Astrocyte of the hippocampus (primary cell): ENCODE results near the gene STXBP5.
A peak's percentile ranks its signal among the peaks of the same experiment; 100 is the strongest.
"Not testable (repeated sequence)": the region's sequence is repeated elsewhere in the genome, so short reads cannot be mapped to it uniquely, and the experiment has no call there.

Source experiments
- DNase-seq: peaks from one replicate; pipeline ENCODE4 v3.0.0; 2011; ENCODE audit warnings: low read depth, low spot score

STXBP5 gene

DNA sequence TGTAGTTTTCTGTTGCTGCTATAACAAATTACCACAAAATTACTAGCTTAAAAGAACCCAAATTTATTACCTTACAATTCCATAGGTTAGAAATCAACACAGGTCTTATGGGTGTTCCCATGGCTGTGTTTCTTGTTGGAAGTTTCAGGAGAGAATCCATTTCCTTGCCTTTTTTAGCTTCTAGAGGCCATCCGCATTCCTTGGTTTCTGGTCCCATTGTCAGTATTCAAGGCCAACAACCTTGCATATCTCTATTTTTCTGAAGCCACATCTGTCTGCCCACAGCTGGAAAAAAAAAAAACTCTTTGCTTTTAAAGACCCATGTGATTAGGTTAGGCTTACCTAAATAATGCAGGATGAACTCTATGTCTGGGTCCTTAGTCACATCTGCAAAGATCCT lies 174.6 kb downstream of the STXBP5 start:
- DNase-seq, result no peak

DNA sequence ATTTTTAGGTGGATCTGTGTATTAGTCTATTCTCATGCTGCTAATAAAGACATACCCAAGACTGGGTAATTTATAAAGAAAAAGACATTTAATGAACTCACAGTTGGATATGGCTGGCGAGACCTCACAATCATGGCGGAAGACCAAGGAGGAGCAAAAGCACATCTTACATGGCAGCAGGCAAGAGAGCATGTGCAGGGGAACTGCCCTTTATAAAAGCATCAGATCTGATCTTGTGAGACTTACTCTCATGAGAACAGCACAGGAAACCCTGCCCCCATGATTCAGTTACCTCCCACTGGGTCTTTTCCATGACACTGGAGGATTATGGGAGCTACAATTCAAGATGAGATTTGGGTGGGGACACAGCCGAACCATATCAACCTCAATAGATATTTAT lies 176.6 kb downstream of the STXBP5 start:
- not testable (repeated sequence) for DNase-seq

DNA sequence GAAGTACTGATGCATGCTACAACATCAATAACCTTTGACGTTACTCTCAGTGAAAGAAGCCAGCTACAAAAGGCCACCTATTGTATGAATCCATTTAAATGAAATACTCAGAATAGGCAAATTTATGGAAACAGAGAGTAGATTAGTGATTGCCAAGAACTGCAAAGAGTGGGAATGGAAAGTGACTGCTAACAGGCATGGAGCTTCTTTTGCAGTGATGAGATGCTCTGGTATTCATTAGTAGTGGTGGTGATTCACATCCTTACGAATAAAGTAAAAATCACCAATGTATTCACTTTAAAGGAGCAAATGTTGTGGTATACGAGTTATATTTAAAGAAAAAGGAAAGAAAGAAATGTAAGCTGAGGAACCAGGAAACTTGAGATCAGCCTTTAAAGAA lies 177.5 kb downstream of the STXBP5 start:
- peak; percentile 2 for DNase-seq

DNA sequence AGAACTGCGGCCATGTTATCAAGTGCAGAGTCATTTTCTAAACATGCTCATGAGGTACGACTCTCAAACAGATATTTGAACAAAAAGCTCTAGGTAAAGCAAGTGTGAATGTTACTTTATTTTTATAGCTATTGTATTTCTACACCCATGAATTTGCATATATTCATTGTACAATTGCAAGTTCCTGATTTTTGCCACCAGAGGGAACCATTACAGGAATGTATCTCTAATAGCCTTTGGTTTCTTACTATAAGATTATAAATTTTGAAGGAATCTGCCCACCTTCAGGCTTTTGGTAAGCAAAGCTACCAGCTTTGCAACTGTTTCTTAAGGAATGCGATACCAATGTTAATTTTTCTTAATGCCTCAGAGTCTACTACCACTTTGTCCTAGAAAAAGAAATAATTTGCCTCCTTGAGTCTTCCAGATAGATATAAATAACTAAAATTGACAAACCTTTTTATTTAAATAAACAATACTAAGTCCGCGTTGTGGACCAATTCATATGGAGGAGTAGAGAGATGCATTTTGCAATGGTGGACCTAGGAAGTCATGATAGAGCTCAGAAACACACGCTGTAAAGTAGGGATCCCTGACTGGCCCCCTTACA lies 178.8 kb downstream of the STXBP5 start:
- DNase-seq, result peak; percentile 65

DNA sequence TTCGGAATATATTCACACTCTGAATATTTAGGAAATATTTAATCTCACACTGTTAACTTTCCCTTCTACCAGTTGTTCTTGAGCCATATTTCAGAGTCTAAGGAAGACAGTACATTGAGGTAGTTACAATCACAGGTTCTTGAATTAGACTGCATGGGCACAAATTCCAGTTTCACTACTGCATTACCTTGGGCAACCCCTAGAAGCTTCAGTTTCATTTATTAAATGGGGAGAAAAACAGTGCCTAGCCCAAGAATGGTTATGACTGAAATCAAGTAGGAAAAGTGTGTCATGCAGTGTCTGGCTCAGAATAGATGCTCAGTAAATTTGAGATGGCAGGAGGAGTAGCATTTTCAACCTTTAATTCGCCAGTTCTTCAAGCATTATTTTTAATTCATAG lies 179.8 kb downstream of the STXBP5 start:
- no peak for DNase-seq

DNA sequence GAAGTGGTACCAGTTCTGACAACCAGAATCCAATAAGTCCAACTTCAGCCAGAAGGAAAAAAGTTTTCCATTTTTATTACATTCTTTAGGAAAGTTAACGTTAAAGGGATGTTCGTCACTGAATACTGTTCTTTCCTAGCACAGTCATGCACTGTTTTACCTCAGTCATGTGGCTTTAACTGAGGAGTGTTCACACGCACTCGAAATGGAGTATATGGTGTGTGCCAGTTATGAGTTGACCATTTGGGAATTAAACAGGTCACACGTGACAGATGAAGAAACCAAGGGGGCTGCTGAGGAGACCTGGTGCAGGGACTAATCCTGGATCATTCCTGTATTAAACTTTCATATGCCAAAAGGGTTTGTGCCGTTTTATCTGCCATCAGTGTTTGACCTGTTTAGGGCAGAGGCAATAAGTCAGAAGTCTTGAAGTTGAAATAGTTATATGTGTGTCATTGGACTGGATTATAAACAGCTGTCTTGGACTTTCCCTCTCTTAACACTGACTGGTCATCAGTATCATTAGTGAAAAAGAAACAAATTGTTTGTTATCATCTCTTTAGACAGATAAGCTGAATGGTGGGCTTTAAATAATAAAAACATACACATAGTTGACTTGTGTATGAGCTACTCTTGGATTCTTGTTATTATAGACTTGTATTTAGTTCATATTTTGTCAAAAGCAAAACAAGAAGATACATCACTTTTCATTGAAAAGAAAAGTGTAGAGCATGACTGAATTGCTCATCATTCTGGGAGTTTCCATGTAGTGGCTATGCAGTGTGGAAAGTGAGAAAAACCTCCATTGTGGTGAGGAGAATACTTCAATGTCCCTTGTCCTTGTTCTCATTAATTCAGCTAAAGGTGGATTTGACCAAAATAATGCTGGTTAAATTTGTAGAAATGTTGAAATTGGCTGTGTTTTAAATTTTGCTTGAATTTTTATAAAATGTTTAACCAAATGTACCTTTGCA lies 180.8 kb downstream of the STXBP5 start:
- no peak for DNase-seq

DNA sequence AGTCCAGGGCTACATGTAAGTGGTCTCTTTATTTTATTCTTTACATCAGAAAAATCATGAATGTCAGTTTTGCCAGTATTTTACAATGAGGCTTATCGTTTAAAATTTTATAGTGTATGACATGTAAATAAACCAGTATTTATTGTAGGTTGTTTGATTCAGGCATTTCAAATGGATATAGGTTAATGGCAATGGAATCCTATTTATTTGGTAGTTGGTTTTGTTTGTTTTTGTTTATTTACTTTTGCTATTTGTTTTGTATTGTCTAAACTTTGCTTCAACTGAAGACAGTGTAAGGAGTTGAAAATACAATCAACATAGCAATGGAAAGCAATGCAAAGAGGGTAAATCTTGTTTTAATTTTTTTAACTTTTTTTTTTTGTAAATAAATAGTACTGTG lies 185.2 kb downstream of the STXBP5 start:
- no peak for DNase-seq

DNA sequence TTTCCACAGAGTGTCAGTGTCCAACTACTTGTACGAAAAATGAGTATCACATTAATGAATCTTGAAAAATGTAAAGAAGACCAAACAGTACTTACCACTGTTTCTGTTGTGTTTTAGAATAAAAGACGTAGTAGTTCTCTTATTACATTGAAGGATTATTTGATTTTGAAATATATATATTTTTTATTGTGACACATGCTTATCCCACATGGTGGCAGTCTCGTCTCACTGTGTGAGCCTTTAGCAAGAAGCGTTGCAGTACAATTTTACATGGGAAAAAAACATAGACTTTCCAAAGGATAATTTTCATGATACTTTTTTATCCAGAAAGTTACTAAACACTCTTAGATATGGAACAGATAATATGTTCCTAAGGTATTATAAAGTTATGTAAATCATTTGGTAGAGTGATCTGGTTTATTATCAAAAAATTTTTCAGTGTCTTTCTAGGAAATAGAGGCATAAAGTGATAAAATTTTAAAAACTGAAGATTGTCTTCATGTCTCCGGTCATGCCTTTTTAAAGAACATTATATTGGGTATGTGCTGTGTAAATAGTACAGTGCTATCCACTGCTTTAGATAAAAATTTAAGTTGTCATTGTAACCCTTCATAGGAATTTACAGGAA lies 186.8 kb downstream of the STXBP5 start:
- DNase-seq, result peak; percentile 51

DNA sequence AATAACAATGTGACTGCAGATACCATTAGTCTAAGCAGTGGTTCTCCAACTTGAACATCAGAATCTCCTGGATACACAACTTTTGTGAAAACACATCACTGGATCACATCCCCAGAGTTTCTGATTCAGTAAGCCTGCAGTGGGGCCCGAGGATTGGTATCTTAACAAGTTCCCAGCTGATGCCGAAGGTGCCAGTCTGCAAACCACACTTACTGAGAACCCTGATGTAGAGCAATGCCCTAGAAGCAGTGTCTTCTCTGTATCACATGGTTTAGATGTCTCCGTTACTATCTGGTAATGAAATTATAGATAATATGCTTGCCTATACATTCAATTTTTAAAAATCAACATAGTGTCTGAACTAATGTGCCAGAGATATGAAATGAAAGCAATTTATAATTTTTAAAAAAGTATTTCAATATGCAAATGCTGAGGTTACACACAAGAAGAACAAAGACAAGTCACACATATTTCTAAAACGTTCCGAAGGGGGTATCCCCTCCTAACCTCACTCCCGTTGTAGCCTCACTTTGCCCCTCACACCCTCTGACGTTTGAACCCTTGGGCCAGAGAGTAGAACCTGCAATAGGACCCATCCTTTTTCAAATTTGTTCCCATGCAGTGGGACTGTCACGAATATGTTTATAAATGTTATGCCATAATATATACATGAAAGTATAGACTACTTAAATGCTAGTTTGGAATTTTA lies 188.9 kb downstream of the STXBP5 start:
- no peak for DNase-seq

DNA sequence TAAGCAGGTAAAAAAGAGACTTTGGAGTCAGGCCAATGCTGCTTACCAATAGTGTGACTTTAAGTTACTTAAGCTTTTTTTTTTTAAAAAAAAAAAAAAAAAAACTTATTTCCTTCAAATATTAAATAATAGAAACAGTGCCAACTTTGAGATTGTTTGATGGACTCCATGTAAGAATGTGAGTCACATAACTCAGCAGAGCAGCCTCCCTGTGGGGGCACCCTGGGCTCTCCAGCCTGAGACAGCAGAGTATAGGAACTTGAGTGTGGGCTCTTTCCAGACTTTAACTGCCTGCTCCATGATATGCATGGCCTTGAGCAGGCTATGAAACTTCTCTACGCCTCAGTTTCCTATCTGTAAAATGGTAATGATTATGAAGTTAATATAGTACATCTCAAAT lies 190.9 kb downstream of the STXBP5 start:
- peak; percentile 7 for DNase-seq

DNA sequence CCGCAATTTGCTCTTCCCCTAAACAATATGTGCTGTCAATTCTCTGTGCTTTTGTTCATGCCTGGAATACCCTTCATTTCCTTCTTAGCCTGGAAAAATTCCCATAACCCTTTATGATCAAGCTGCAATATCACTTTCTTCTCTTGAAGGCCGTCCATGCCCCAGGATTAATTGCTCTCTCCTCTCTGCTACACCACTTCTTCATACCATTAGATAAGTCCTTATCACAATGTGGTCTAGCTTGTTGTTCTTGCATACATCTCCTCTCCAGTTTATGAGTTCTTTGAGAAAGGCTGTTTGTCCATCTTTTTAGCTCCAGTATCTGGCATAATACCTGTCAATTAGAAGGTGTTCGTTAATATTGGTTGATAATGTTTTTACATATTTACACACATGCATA lies 193.1 kb downstream of the STXBP5 start:
- DNase-seq, result no peak

DNA sequence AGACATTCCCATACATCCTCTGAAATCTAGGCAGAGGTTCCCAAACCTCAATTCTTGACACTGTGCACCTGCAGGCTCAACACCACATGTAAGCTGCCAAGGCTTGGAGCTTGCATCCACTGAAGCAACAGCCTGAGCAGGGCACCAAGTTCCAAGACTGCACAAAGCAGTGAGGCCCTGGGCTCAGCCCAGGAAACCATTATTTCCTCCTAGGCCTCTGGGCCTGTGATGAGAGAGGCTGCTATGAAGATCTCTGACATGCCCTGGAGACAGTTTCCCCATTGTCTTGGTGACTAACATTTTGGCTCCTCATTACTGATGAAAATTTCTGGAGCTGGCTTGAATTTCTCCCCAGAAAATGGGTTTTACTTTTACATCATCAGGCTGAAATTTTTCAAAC lies 196.8 kb downstream of the STXBP5 start:
- DNase-seq, result no peak

DNA sequence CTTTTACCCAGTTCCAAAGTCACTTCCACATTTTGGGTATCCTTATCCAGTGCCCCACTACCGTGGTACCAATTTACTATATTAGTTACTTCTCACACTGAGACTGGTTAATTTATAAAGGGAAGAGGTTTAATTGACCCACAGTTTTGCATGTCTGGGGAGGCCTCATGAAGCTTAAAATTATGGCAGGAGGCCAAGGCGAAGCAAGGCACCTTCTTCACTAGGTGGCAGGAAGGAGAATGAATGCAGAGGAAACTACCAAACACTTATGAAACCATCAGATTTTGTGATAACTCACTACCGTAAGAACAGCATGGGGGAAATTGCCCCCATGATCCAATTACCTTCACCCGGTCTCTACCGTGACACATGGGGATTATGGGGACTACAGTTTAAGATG lies 197.6 kb downstream of the STXBP5 start:
- DNase-seq, result no peak

DNA sequence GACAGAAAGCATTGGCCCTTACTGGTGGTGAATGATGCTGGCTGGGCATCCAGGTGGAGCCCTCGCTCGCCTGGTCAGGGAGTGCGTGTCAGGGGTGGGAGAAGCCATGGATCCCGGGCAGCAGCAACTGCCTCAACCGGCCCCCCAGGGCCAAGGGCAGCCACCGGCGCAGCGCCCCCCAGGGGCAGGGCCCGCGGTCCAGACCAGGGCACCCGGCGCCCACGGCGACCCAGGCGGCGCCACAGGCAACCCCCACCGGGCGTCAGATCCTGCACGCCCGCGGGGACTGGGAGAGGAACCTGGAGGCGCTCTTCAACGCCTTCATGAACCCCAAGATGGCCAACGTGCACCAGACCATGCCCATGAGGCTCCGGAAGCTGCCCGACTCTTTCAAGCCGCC lies 202.6 kb downstream of the STXBP5 start:
- DNase-seq, result no peak

DNA sequence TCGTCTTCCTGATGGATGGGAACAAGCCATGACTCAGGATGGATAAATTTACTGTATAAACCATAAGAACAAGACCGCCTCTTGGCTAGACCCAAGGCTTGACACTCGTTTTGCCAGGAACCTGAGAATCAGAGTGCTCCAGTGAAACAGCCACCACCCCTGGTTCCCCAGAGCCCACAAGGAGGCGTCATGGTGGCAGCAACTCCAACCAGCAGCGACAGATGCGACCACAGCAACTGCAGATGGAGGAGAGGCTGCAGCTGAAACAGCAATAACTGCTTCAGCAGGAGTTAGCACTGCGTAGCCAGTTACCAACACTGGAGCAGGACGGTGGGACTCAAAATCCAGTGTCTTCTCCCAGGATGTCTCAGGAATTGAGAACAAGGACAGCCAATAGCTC lies 203.4 kb downstream of the STXBP5 start:
- no peak for DNase-seq

DNA sequence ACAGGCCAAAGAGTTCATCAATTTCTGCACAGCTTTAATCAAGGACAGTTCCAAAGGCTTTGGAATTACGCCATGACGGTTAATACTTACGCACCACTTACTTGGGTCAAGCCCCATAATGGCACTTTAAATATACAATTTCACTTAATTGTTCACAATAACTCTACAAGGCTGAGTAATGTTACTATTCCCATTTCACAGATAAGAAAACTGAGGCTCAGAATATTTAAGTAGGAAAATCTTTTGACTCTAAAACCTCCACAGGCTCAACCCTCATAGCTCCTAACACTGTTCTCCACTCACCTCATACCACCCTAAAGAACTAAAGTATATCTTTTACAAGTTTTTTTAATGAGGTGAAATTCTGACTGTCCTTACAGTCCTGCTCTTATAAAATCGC lies 212.4 kb downstream of the STXBP5 start:
- DNase-seq, result no peak

DNA sequence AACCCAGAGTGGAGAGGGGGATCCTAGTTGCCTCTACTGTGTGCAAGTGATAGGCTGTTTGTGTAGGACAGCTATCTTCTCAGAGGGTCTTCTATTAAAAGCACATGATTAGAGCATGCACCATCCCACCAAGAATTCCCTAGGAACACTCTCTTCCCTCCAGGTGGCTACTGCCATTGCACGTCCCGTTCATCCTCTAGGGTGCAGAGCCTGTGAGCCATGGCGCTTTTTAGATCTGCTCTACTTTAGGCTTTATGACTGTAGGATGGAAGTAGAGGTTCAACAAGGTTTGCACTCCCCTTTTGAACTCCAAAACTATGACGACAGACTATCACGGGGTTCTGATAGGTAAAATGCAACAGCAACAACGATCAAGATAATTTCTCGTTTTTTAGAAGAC lies 213.7 kb downstream of the STXBP5 start:
- no peak for DNase-seq

DNA sequence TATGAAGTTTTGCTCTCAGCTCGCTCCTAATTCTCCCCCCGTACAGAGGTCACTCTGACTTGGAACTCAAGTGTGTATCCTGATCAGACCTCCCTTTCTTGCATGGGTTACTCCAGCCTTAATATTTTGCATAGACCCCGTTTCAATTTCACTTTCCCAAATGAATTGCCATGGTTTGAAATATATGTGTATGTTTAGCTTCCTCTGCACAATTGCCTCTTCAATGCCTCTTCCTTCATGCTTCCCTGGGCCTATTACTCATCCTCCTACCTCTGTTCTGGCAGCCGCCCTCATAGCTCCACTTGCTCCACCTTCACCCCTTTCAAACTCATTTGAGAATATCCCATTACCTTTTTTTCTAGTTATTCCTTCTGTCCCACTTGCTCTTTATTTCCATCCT lies 214.3 kb downstream of the STXBP5 start:
- DNase-seq, result no peak

DNA sequence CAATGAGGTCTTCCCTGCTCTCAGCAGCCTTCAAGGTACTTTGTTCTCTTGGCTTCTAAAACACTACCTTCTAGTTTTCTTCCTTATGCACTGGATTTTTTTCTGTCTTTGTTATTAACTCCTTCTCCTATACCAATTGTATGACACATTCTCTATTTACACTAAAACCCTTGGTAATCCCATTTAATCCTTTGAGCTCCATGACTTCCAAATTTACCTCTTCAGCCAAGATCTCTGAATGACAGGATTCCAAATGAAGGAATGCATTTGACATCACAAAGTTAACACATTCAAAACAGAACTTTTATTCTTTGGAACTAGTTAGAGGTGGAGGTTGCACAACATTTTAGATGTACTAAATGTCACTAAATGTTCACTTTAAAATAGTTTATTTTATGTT lies 217.7 kb downstream of the STXBP5 start:
- no peak for DNase-seq

DNA sequence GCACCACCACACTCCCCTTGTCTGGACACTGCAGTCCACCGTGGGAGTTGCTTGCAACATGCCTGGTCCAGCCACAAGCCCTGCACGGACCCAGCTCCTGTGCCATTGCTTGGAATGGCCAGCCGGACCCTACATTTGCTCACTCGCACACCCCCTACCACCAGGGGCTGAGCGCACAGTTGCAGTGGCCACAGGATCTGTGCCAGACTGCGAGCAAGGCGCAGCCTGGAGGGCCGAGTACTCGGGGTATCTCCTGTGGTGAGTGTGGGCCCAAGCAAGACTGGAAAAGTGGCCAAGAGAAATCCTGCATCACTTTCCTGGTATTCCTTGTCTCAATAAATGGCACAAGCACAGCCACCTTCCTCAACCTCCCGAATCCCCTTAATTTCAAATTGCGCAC lies 218.9 kb downstream of the STXBP5 start:
- DNase-seq, result no peak

DNA sequence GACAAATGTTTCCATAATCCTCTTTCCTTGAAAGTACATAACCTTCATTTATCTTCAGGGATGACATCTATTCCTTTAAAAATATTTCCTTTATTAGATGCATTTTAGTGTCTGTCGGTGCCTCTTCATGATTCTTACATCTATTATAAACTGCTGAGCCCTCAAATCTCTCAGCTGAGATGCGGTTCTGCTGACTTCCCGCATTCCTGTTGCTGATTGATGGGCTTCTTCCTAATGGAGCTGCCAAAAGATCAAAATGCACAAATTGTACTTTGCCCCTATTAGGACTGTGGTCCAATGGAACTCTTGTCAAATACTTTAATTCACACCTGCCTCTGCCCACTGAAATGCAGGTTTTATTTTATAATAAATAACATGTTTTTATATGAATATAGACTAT lies 225.6 kb downstream of the STXBP5 start:
- DNase-seq, result no peak

DNA sequence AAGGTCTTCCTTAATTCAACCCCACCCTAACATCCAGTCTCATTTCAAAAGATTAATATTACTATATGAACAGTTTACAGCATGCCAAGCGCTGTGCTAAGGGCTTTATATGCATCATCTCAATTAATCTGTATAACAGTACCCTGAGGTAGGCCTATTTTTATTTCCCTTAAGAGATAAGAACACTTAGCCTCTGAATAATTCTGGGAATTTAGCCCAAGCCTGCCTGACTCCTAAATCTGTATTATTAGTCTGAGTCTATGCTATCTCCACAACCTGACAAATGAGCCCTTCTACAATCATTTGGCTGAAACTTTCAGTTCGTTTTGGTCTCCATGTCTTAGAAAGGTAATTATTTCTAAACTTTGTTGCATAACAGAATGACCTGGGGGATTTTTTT lies 226.6 kb downstream of the STXBP5 start:
- no peak for DNase-seq
